HepG2 (cell line): ENCODE results near the gene PRKACA. TPM values are rescaled to one million over a fixed set of nuclear protein-coding genes. Genes with fewer than 3 reads are reported as not detected.
A peak's percentile ranks its signal among the peaks of the same experiment; 100 is the strongest.

Experiments used
- ARID4A ChIP-seq: sonication (generic); formaldehyde crosslinking; IDR thresholded peaks from 2 replicates; pipeline ENCODE4 v1.5.0; 2020; ENCODE audit warnings: mild to moderate bottlenecking, missing genetic modification reagents, borderline replicate concordance
- ASH2L ChIP-seq: fragments of 300-600, 200-600 bp; sonication (generic); IDR thresholded peaks from 2 replicates; pipeline ENCODE4 v1.7.0; 2017; ENCODE audit warnings: low read depth, mild to moderate bottlenecking, moderate library complexity, mixed read lengths, low read length; ENCODE audit not compliant: insufficient read length
- BCL3 ChIP-seq: sonication (generic); formaldehyde crosslinking; IDR thresholded peaks from 2 replicates; pipeline ENCODE4 v1.5.1; 2020; ENCODE audit warnings: mild to moderate bottlenecking, missing genetic modification reagents, moderate library complexity
- CCDC6 ChIP-seq: sonication (generic); formaldehyde crosslinking; IDR thresholded peaks from 2 replicates; pipeline ENCODE4 v1.8.1; 2022; ENCODE audit warnings: mild to moderate bottlenecking, missing genetic modification reagents, moderate library complexity
- ETV5 ChIP-seq: IDR thresholded peaks from 2 replicates; pipeline ENCODE4 v1.6.1; 2018; ENCODE audit warnings: missing biosample characterization, missing genetic modification reagents, inconsistent platforms, borderline replicate concordance
- FOSL2 ChIP-seq: sonication (generic); formaldehyde crosslinking; IDR thresholded peaks from 2 replicates; pipeline ENCODE4 v1.4.0; 2020; ENCODE audit warnings: missing genetic modification reagents
- KLF11 ChIP-seq: IDR thresholded peaks from 2 replicates; pipeline ENCODE4 v1.6.1; 2016; ENCODE audit warnings: missing compliant biosample characterization
- MEF2D ChIP-seq: sonication (generic); formaldehyde crosslinking; IDR thresholded peaks from 2 replicates; pipeline ENCODE4 v1.5.1; 2020; ENCODE audit warnings: mild to moderate bottlenecking, missing genetic modification reagents
- MLXIP ChIP-seq: sonication (generic); formaldehyde crosslinking; IDR thresholded peaks from 2 replicates; pipeline ENCODE4 v1.9.0; 2021; ENCODE audit warnings: missing genetic modification reagents, borderline replicate concordance
- NAIF1 ChIP-seq: sonication (generic); formaldehyde crosslinking; IDR thresholded peaks from 2 replicates; pipeline ENCODE4 v1.5.0; 2020; ENCODE audit warnings: mild to moderate bottlenecking, missing genetic modification reagents, borderline replicate concordance
- PHF8 ChIP-seq: sonication (generic); formaldehyde crosslinking; IDR thresholded peaks from 2 replicates; pipeline ENCODE4 v1.5.0; 2020; ENCODE audit warnings: missing genetic modification reagents
- RBFOX2 ChIP-seq: fragments of 200-400 bp; formaldehyde crosslinking; IDR thresholded peaks from 2 replicates; pipeline ENCODE4 v1.6.1; 2017; ENCODE audit warnings: low read depth, mild to moderate bottlenecking, low read length
- ZBTB1 ChIP-seq: sonication (generic); formaldehyde crosslinking; IDR thresholded peaks from 2 replicates; pipeline ENCODE4 v1.4.0; 2020; ENCODE audit warnings: missing genetic modification reagents, borderline replicate concordance
- ZNF331 ChIP-seq: sonication (generic); formaldehyde crosslinking; IDR thresholded peaks from 2 replicates; pipeline ENCODE4 v1.4.0; 2020; ENCODE audit warnings: missing genetic modification reagents
- ZNF350 ChIP-seq: sonication (generic); formaldehyde crosslinking; IDR thresholded peaks from 2 replicates; pipeline ENCODE4 v1.4.0; 2020; ENCODE audit warnings: mild to moderate bottlenecking, low read depth, missing genetic modification reagents, borderline replicate concordance
- ZNF556 ChIP-seq: sonication (generic); formaldehyde crosslinking; IDR thresholded peaks from 2 replicates; pipeline ENCODE4 v1.4.0; 2020; ENCODE audit warnings: mild to moderate bottlenecking, missing genetic modification reagents, borderline replicate concordance
- ZNF629 ChIP-seq: sonication (generic); formaldehyde crosslinking; conservative IDR thresholded peaks from 2 replicates; pipeline ENCODE4 v1.5.0; 2020; ENCODE audit warnings: missing genetic modification reagents
- ZNF639 ChIP-seq: conservative IDR thresholded peaks from 2 replicates; pipeline ENCODE4 v1.6.1; 2018; ENCODE audit warnings: missing genetic modification reagents
- polyA plus RNA-seq, 8 experiments: library from polyadenylated mRNA; depleted of rRNA in 3 of 8; stranded (reverse) in 7 of 8; unstranded in 1 of 8; fragments of >200 nt; fragmentation: Illumina TruSeq in 4 of 8; extraction: Trizol in 4 of 8; gene quantifications; 2 replicates each; pipeline versions ENCODE4 v1.2.1 to v1.2.3, GENCODE V29; 2011 to 2016; ENCODE audit warnings: low read depth in 4 of 8, missing spikeins in 1 of 8, mixed read lengths in 1 of 8; ENCODE audit not compliant: insufficient read depth in 1 of 8
- total RNA-seq, 5 experiments: library from RNA; depleted of rRNA; stranded (reverse); fragments of >200 nt; fragmentation: Illumina TruSeq; extraction: Trizol; gene quantifications; 2 replicates each; pipeline ENCODE4 v1.2.3, GENCODE V29; 2016; ENCODE audit warnings: low read depth in 1 of 5

Gene PRKACA
- total and polyA plus RNA-seq, 2 of the 13 experiments (the other 11 are each of a cell fraction or from before 2014, with no cell fraction given), result 11.0 to 18.2 TPM

- no peak for TF ChIP-seq MLXIP (CRISPR knock-in tag)
- no peak for TF ChIP-seq ZBTB1 (CRISPR knock-in tag)
- peak; percentile 81 for TF ChIP-seq ZNF350 (CRISPR knock-in tag)
- peak; percentile 37; the same call in 1 of the 2 replicates for TF ChIP-seq ZNF331 (CRISPR knock-in tag)
- peak; percentile 85 for TF ChIP-seq ETV5 (CRISPR knock-in tag)
- TF ChIP-seq FOSL2 (CRISPR knock-in tag), result peak; percentile 32; the same call in 1 of the 2 replicates
- 0 out of 2 replicates have a peak, but pooled peaks have one; percentile 58 for TF ChIP-seq CCDC6
- peak; percentile 91 for TF ChIP-seq RBFOX2
- TF ChIP-seq KLF11, result peak; percentile 31; the same call in 1 of the 2 replicates
- peak; percentile 85; the same call in 1 of the 2 replicates for TF ChIP-seq ZNF639
- peak; percentile 77; the same call in 1 of the 2 replicates for TF ChIP-seq ARID4A
- TF ChIP-seq MEF2D (CRISPR knock-in tag), result no peak
- TF ChIP-seq ZNF556, result peak; percentile 53; the same call in 1 of the 2 replicates
- no peak for TF ChIP-seq BCL3 (CRISPR knock-in tag)
- TF ChIP-seq ZNF629 (CRISPR knock-in tag), result no peak
- TF ChIP-seq NAIF1, result peak; percentile 84; the same call in 1 of the 2 replicates
- peak; percentile 77 for TF ChIP-seq ASH2L
- peak; percentile 82 for TF ChIP-seq PHF8
Measured at GRCh38 chr19:14080887-14081796, 36.4 kb downstream of the PRKACA start (continued).
